ENCODE measurements around the gene KCNT1.

Gene KCNT1

GRCh38 chr9:135747311-135747710 is 45.3 kb downstream of the KCNT1 start:
- DNase-seq (ENCODE audit: low spot score), result no peak

- DNase-seq (ENCODE audit: low spot score), result no peak
Measured at GRCh38 chr9:135748676-135749075, 46.7 kb downstream of the KCNT1 start.

- no peak for DNase-seq (ENCODE audit: low spot score)
Measured at GRCh38 chr9:135749171-135750045, 47.4 kb downstream of the KCNT1 start.

GRCh38 chr9:135750786-135751185 is 48.8 kb downstream of the KCNT1 start:
- DNase-seq (ENCODE audit: low spot score), result no peak

GRCh38 chr9:135751501-135751900 is 49.5 kb downstream of the KCNT1 start:
- no peak for DNase-seq (ENCODE audit: low spot score)

GRCh38 chr9:135752281-135753204 is 50.6 kb downstream of the KCNT1 start:
- DNase-seq (ENCODE audit: low spot score), result no peak

GRCh38 chr9:135753391-135754105 is 51.6 kb downstream of the KCNT1 start:
- no peak for DNase-seq (ENCODE audit: low spot score)

GRCh38 chr9:135756576-135756975 is 54.6 kb downstream of the KCNT1 start:
- no peak for DNase-seq (ENCODE audit: low spot score)

GRCh38 chr9:135757356-135757755 is 55.4 kb downstream of the KCNT1 start:
- no peak for DNase-seq (ENCODE audit: low spot score)

GRCh38 chr9:135758056-135758455 is 56.1 kb downstream of the KCNT1 start:
- no peak for DNase-seq (ENCODE audit: low spot score)

- DNase-seq (ENCODE audit: low spot score), result no peak
Measured at GRCh38 chr9:135758870-135759269, 56.9 kb downstream of the KCNT1 start.

GRCh38 chr9:135759676-135760300 is 57.8 kb downstream of the KCNT1 start:
- no peak for DNase-seq (ENCODE audit: low spot score)

- DNase-seq (ENCODE audit: low spot score), result no peak
Measured at GRCh38 chr9:135760465-135760864, 58.5 kb downstream of the KCNT1 start.

GRCh38 chr9:135761150-135761844 is 59.3 kb downstream of the KCNT1 start:
- no peak for DNase-seq (ENCODE audit: low spot score)

GRCh38 chr9:135761845-135762168 is 59.8 kb downstream of the KCNT1 start:
- no peak for DNase-seq (ENCODE audit: low spot score)

GRCh38 chr9:135762921-135763320 is 60.9 kb downstream of the KCNT1 start:
- DNase-seq (ENCODE audit: low spot score), result no peak

GRCh38 chr9:135763716-135764446 is 61.9 kb downstream of the KCNT1 start:
- DNase-seq (ENCODE audit: low spot score), result no peak

GRCh38 chr9:135764731-135765130 is 62.7 kb downstream of the KCNT1 start:
- no peak for DNase-seq (ENCODE audit: low spot score)

- no peak for DNase-seq (ENCODE audit: low spot score)
Measured at GRCh38 chr9:135765416-135765815, 63.4 kb downstream of the KCNT1 start.

GRCh38 chr9:135766251-135766650 is 64.3 kb downstream of the KCNT1 start:
- DNase-seq (ENCODE audit: low spot score), result no peak

GRCh38 chr9:135766707-135767106 is 64.7 kb downstream of the KCNT1 start:
- no peak for DNase-seq (ENCODE audit: low spot score)
